ENCODE data around the gene HOXA1.

DNA sequence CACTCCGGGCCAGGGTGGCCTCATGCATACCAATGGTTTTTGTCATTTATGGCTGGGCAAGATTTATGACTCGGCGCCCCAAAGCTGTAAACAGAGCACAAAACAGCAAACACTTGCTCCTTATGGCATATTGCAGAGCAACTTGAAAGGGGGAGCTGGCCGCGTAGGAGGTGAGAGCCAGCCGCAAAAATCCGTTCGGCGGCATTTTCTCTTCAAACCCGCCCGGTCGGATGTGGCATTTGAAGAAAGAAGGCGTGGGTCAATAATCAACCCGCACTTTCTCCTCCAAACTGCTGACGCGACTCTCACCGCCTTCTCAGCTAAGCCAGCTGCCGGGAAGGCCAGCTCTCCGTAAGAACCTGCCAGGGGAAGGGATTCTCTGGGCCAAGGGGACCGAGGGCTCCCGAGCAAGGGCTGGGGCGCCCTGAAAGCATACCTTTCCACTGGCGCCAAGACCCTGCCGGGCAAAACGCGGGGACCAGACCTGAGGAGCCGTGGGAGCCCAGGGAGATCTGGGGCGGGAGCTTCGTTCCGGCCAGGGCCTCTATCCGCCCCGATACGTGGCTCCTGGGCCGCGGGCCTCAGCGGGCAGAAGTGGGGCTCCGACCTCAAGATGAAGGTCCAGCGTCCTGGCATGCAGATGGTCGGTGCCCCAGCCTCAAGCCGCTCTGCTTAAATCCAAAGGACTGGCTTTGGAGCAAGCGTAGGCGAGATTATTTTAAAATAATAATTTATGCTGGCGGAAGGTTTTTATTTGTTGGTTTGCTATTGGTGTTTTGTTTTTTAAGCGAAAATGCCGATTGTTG is 19.6 kb upstream of the HOXA1 start:
- no peak for TF ChIP-seq CTCF (IDR thresholded peaks at IDR 0.05; ENCODE audit: low read length)
- no peak for TF ChIP-seq EZH2 (IDR thresholded peaks at IDR 0.05; ENCODE audit: borderline replicate concordance, low read length)
